A549 (cell line): ENCODE measurements around the gene HEXIM2. TPM values are rescaled to one million over a fixed set of nuclear protein-coding genes. Genes with fewer than 3 reads are reported as not detected.

ENCODE experiments used
- ATAC-seq, 2 experiments: fragments of 200-7000 bp in 1 of 2; fragments of >200 bp in 1 of 2; cut with Nextera tagmentation in 1 of 2; cut with Tn5 transposase in 1 of 2; 3 replicates each; pipeline versions ENCODE4 v1.8.0 to v1.9.1; 2018 to 2020; ENCODE audit warnings: mild to moderate bottlenecking in 1 of 2, moderate library complexity in 1 of 2
- CTCF ChIA-PET: fragments of 300-600 bp; sonication (Branson Sonifier 250); formaldehyde crosslinking; extraction: SDS; loops from one replicate; lab custom pipeline; 2021; ENCODE audit warnings: antibody characterized with exemption, inconsistent platforms; lab: Yijun Ruan, JAX
- POLR2A ChIA-PET: fragments of 350-600 bp; formaldehyde crosslinking; extraction: SDS; loops from one replicate; lab custom pipeline; 2021; ENCODE audit warnings: antibody characterized with exemption, inconsistent platforms; lab: Yijun Ruan, JAX
- DNase-seq, 2 experiments: peaks; one replicate each; pipeline versions ENCODE4 v3.0.0 to v3.0.0-alpha.2; 2011 to 2016; ENCODE audit warnings: low read depth in 1 of 2, low spot score in 1 of 2
- FAIRE-seq: peaks from 2 replicates; lab custom pipeline; 2011; peaks lifted over from hg19 to GRCh38; lab: Jason Lieb, UNC
- H3K27ac ChIP-seq, 2 experiments: fragments of >200 bp; sonication (Bioruptor Twin); formaldehyde crosslinking; 3 replicates each; pipeline ENCODE4 v1.5.1; 2016 to 2017
- H3K4me1 ChIP-seq: fragments of >200 bp; sonication (Bioruptor Twin); formaldehyde crosslinking; 3 replicates; pipeline ENCODE4 v1.6.1; 2016
- H3K4me2 ChIP-seq: fragments of >200 bp; sonication (Bioruptor Twin); formaldehyde crosslinking; 3 replicates; pipeline ENCODE4 v1.6.1; 2016
- H3K4me3 ChIP-seq: fragments of >200 bp; sonication (Bioruptor Twin); formaldehyde crosslinking; 3 replicates; pipeline ENCODE4 v1.5.1; 2016
- H3K9me3 ChIP-seq: fragments of >200 bp; sonication (Bioruptor Twin); formaldehyde crosslinking; 3 replicates; pipeline ENCODE4 v1.6.1; 2016
- BCL3 ChIP-seq: fragments of >200 bp; sonication (Bioruptor Twin); formaldehyde crosslinking; IDR thresholded peaks from 3 replicates; pipeline ENCODE4 v1.6.1; 2016
- BHLHE40 ChIP-seq: IDR thresholded peaks from 2 replicates; pipeline ENCODE4 v1.6.1; 2012; ENCODE audit warnings: low read depth, low read length, inconsistent platforms
- CBX2 ChIP-seq: fragments of 200-600 bp; sonication (generic); IDR thresholded peaks from 2 replicates; pipeline ENCODE4 v1.6.1; 2016; ENCODE audit warnings: low read depth, mild to moderate bottlenecking, borderline replicate concordance
- CBX8 ChIP-seq: fragments of 200-600 bp; sonication (generic); IDR thresholded peaks from 2 replicates; pipeline ENCODE4 v1.6.1; 2016
- CEBPB ChIP-seq, 2 experiments: fragments of >200 bp in 1 of 2; sonication (Bioruptor Twin) in 1 of 2; formaldehyde crosslinking in 1 of 2; IDR thresholded peaks; 2 replicates each; pipeline ENCODE4 v1.6.1; 2012 to 2016
- CHD4 ChIP-seq: fragments of 200-600 bp; sonication (generic); IDR thresholded peaks from 2 replicates; pipeline ENCODE4 v1.6.1; 2016; ENCODE audit warnings: antibody characterized with exemption, mild to moderate bottlenecking, borderline replicate concordance
- EHF ChIP-seq: fragments of 250-450 bp; sonication (Bioruptor Pico); IDR thresholded peaks from 2 replicates; pipeline ENCODE4 v1.5.0; 2020; ENCODE audit warnings: mild to moderate bottlenecking
- EP300 ChIP-seq, 2 experiments: fragments of >200 bp; sonication (Bioruptor Twin); formaldehyde crosslinking; IDR thresholded peaks; 2 replicates in 1 of 2; 3 replicates in 1 of 2; pipeline ENCODE4 v1.6.1; 2016 to 2017
- FOSL2 ChIP-seq, 2 experiments: fragments of 450-650 bp in 1 of 2; fragments of >200 bp in 1 of 2; sonication (Bioruptor Twin) in 1 of 2; formaldehyde crosslinking; IDR thresholded peaks; 2 replicates each; pipeline versions ENCODE4 v1.5.0 to v1.6.1; 2016 to 2020; ENCODE audit warnings: mild to moderate bottlenecking in 1 of 2, moderate library complexity in 1 of 2
- GATA3 ChIP-seq: IDR thresholded peaks from 2 replicates; pipeline ENCODE4 v1.6.1; 2012; ENCODE audit warnings: borderline replicate concordance
- HDAC2 ChIP-seq: fragments of 200-600 bp; sonication (generic); IDR thresholded peaks from 2 replicates; pipeline ENCODE4 v1.6.1; 2016
- HEYL ChIP-seq: fragments of 250-450 bp; sonication (Bioruptor Pico); IDR thresholded peaks from 2 replicates; pipeline ENCODE4 v1.8.0; 2021; ENCODE audit warnings: mild to moderate bottlenecking, moderate library complexity
- JUN ChIP-seq, 2 experiments: fragments of >200 bp; sonication (Bioruptor Twin); formaldehyde crosslinking; IDR thresholded peaks; 2 replicates in 1 of 2; 3 replicates in 1 of 2; pipeline ENCODE4 v1.6.1; 2016 to 2017
- JUNB ChIP-seq: fragments of >200 bp; sonication (Bioruptor Twin); formaldehyde crosslinking; IDR thresholded peaks from 2 replicates; pipeline ENCODE4 v1.6.1; 2016
- KDM1A ChIP-seq: fragments of 200-600 bp; sonication (generic); IDR thresholded peaks from 2 replicates; pipeline ENCODE4 v1.6.1; 2016; ENCODE audit warnings: low read depth, mild to moderate bottlenecking
- KDM5A ChIP-seq: fragments of 200-600 bp; sonication (generic); IDR thresholded peaks from 2 replicates; pipeline ENCODE4 v1.6.1; 2016; ENCODE audit warnings: antibody characterized with exemption, mild to moderate bottlenecking
- MAFK ChIP-seq: fragments of 450-650 bp; IDR thresholded peaks from 2 replicates; pipeline ENCODE4 v1.6.1; 2014; ENCODE audit not compliant: partially characterized antibody
- MAX ChIP-seq: IDR thresholded peaks from 2 replicates; pipeline ENCODE4 v1.6.1; 2012
- MAZ ChIP-seq: fragments of 150-350 bp; IDR thresholded peaks from 2 replicates; pipeline ENCODE4 v1.6.1; 2014; ENCODE audit warnings: antibody characterized with exemption, low read depth, low read length, borderline replicate concordance
- MYC ChIP-seq: IDR thresholded peaks from 2 replicates; pipeline ENCODE4 v1.6.1; 2012; ENCODE audit warnings: mild to moderate bottlenecking, inconsistent platforms, low read length, improper control_type of control experiment, borderline replicate concordance
- NFE2L2 ChIP-seq: fragments of 150-350 bp; conservative IDR thresholded peaks from 2 replicates; pipeline ENCODE4 v1.6.1; 2014; ENCODE audit warnings: low read length
- NR3C1 ChIP-seq: fragments of >200 bp; sonication (Bioruptor Twin); formaldehyde crosslinking; IDR thresholded peaks from 3 replicates; pipeline ENCODE4 v1.6.1; 2017
- PBX3 ChIP-seq: IDR thresholded peaks from 2 replicates; pipeline ENCODE4 v1.6.1; 2012
- PHF8 ChIP-seq: fragments of 200-600 bp; sonication (generic); IDR thresholded peaks from 2 replicates; pipeline ENCODE4 v1.6.1; 2016; ENCODE audit warnings: low read depth, mild to moderate bottlenecking, antibody characterized with exemption, moderate library complexity, borderline replicate concordance
- RAD21 ChIP-seq, 2 experiments: fragments of >200 bp in 1 of 2; sonication (Bioruptor Twin) in 1 of 2; formaldehyde crosslinking in 1 of 2; IDR thresholded peaks in 1 of 2; conservative IDR thresholded peaks in 1 of 2; 2 replicates in 1 of 2; 3 replicates in 1 of 2; pipeline ENCODE4 v1.6.1; 2012 to 2018; ENCODE audit warnings: inconsistent platforms in 1 of 2
- RARB ChIP-seq: fragments of 250-450 bp; sonication (Bioruptor Pico); IDR thresholded peaks from 2 replicates; pipeline ENCODE4 v1.8.0; 2021; ENCODE audit warnings: mild to moderate bottlenecking, moderate library complexity
- RCOR1 ChIP-seq: fragments of 150-350 bp; IDR thresholded peaks from 2 replicates; pipeline ENCODE4 v1.6.1; 2014; ENCODE audit warnings: antibody characterized with exemption, low read length, low read depth
- REST ChIP-seq: fragments of 200-600 bp; sonication (generic); IDR thresholded peaks from 2 replicates; pipeline ENCODE4 v1.6.1; 2016; ENCODE audit warnings: antibody characterized with exemption, mild to moderate bottlenecking, moderate library complexity
- RFX5 ChIP-seq: fragments of 450-650 bp; IDR thresholded peaks from 2 replicates; pipeline ENCODE4 v1.7.1; 2014; ENCODE audit warnings: antibody characterized with exemption, mild to moderate bottlenecking, moderate library complexity
- SREBF2 ChIP-seq: fragments of 450-650 bp; IDR thresholded peaks from 2 replicates; pipeline ENCODE4 v1.6.1; 2014; ENCODE audit warnings: mild to moderate bottlenecking, moderate library complexity
- TFCP2L1 ChIP-seq: fragments of 250-450 bp; sonication (Bioruptor Pico); IDR thresholded peaks from 2 replicates; pipeline ENCODE4 v1.5.0; 2021; ENCODE audit warnings: mild to moderate bottlenecking
- WGBS: methylation state at CpG from one replicate; pipeline ENCODE4 v1.1.6; 2017; ENCODE audit errors: missing lambda C conversion rate; 5-methylcytosine and 5-hydroxymethylcytosine counted together
- polyA plus RNA-seq, 4 experiments: library from polyadenylated mRNA; depleted of rRNA in 3 of 4; stranded (reverse); fragments of >200 nt; fragmentation: RNase III in 1 of 4; extraction: RNeasy Plus Mini Kit Qiagen cat#74134 plus additional on column Dnase treatment in 1 of 4; gene quantifications; 2 replicates in 3 of 4; 3 replicates in 1 of 4; pipeline ENCODE4 v1.2.3, GENCODE V29; 2011 to 2017
- TF ChIP-seq, protein P1 (sequence below): fragments of 450-650 bp; IDR thresholded peaks from 2 replicates; pipeline ENCODE4 v1.6.1; 2014; ENCODE audit warnings: antibody characterized with exemption

The HEXIM2 gene
- polyA plus RNA-seq, 2 of the 4 experiments (the other 2 are of a cell fraction): 15.5 to 23.1 TPM

GRCh38 chr17:45148183-45149036, 13.3 kb upstream of the HEXIM2 start, which contains the start of gene HEXIM1:
TSS of gene HEXIM1 (plus strand) at chr17:45148475. CDS start at chr17:45149191, 716 bp downstream.
- Histone ChIP-seq H3K4me1 (peaks cover 27% of the 10 kb centered on the region), H3K4me2 (peak within 1 kb of the TSS; percentile 93), H3K4me3 (peak within 1 kb of the TSS; percentile 74), H3K27ac (peak within 1 kb of the TSS; percentile 97 to 98), H3K9me3 (no peaks in the 10 kb centered on the region)
- ChIA-PET CTCF (interaction anchor here (0.6 to 43.5 kb wide), 26 partner anchors 15 to 1698 kb away, joined by 3 to 2147 read pairs (median 5); partner anchors contain the start of genes ACBD4, FMNL1, HEXIM2 and PLCD3), POLR2A (interaction anchor here (0.6 to 7.5 kb wide), 54 partner anchors 9 to 661 kb away, joined by 3 to 404 read pairs (median 7); partner anchors contain the start of genes ACBD4, FMNL1, HEXIM2 and MAP3K14)
- DNase-seq (peak; percentile 99 to 100), ATAC-seq (peak; percentile 74 to 86), FAIRE-seq (peak; percentile 65)
- 1% methylated on average over 58 of the region's 58 CpGs for WGBS
- TF ChIP-seq REST: peak; percentile 59
- no peak for TF ChIP-seq NR3C1
- TF ChIP-seq MYC: peak; percentile 61; the same call in 1 of the 2 replicates
- peak; percentile 99 to 100 for TF ChIP-seq JUN (IDR thresholded peaks at IDR 0.05)
- TF ChIP-seq GATA3: peak; percentile 12
- TF ChIP-seq EHF (CRISPR knock-in tag): peak; percentile 95
- peak; percentile 100 for TF ChIP-seq TFCP2L1 (CRISPR knock-in tag)
- TF ChIP-seq SREBF2: no peak; the same call in 1 of the 2 replicates
- TF ChIP-seq NFE2L2: no peak
- no peak for TF ChIP-seq JUNB
- TF ChIP-seq RARB (CRISPR knock-in tag): peak; percentile 98
- TF ChIP-seq BHLHE40: no peak
- TF ChIP-seq RAD21 (conservative IDR thresholded peaks at IDR 0.05 in 1 of 2, IDR thresholded peaks at IDR 0.05 in 1 of 2): peak in 1 of 2 experiments; percentile 7; a peak in 1 of 5 replicates
- no peak for TF ChIP-seq CBX2
- no peak for TF ChIP-seq RCOR1
- no peak for TF ChIP-seq CBX8
- peak; percentile 86 for TF ChIP-seq PHF8
- TF ChIP-seq HDAC2: peak; percentile 87; the same call in 1 of the 2 replicates
- TF ChIP-seq HEYL: no peak
- peak; percentile 99 for TF ChIP-seq MAZ
- TF ChIP-seq, protein P1, sequence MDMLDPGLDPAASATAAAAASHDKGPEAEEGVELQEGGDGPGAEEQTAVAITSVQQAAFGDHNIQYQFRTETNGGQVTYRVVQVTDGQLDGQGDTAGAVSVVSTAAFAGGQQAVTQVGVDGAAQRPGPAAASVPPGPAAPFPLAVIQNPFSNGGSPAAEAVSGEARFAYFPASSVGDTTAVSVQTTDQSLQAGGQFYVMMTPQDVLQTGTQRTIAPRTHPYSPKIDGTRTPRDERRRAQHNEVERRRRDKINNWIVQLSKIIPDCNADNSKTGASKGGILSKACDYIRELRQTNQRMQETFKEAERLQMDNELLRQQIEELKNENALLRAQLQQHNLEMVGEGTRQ: 0 out of 2 replicates have a peak, but pooled peaks have one; percentile 5
- no peak for TF ChIP-seq MAFK
- no peak; the same call in 1 of the 2 replicates for TF ChIP-seq CHD4
- TF ChIP-seq KDM1A: no peak
- no peak for TF ChIP-seq FOSL2 (IDR thresholded peaks at IDR 0.05)
- TF ChIP-seq FOSL2 (CRISPR knock-in tag; IDR thresholded peaks at IDR 0.05): peak; percentile 75
- no peak; the same call in 1 of the 2 replicates for TF ChIP-seq KDM5A
- peak; percentile 69 for TF ChIP-seq RFX5
- peak; percentile 100 for TF ChIP-seq BCL3
- TF ChIP-seq MAX: peak; percentile 42; the same call in 1 of the 2 replicates
- TF ChIP-seq CEBPB (IDR thresholded peaks at IDR 0.05): 0 out of 4 replicates have a peak, but pooled peaks of 1 of the 2 experiments have one; percentile 35
- no peak for TF ChIP-seq EP300 (IDR thresholded peaks at IDR 0.05)
- TF ChIP-seq PBX3: peak; percentile 98
